K562 (cell line): ENCODE data around the gene HSD11B1L. TPM values are rescaled to one million over a fixed set of nuclear protein-coding genes. Genes with fewer than 3 reads are reported as not detected.

Experiments
- ATAC-seq: fragments of 200-7000 bp; cut with Tn5 transposase; 3 replicates; pipeline ENCODE4 v1.9.1; 2020; ENCODE audit warnings: moderate library complexity
- BruUV-seq: library from RNA; stranded (reverse); fragments of 400-500 nt; replicated peaks from 2 replicates; lab custom pipeline; 2021; lab: Mats Ljungman, UMichigan
- CTCF ChIA-PET: fragments of 300-600 bp; formaldehyde crosslinking; extraction: SDS; loops from one replicate; lab custom pipeline; 2021; ENCODE audit warnings: low intra/inter-chr PET ratio; lab: Yijun Ruan, JAX
- POLR2A ChIA-PET: fragments of 300-600, 350-650 bp; sonication (Branson Sonifier 250); formaldehyde crosslinking; extraction: SDS; loops from one replicate; lab custom pipeline; 2021; ENCODE audit warnings: antibody characterized with exemption, inconsistent platforms; lab: Yijun Ruan, JAX
- DNase-seq, 4 experiments: peaks; one replicate each; pipeline versions ENCODE4 v3.0.0 to v3.0.0-alpha.2; 2011 to 2018; ENCODE audit warnings: low spot score in 3 of 4, mixed read lengths in 3 of 4; ENCODE audit errors: extremely low read depth in 1 of 4
- FAIRE-seq: peaks from 2 replicates; lab custom pipeline; 2011; peaks lifted over from hg19 to GRCh38; lab: Jason Lieb, UNC
- H2AFZ ChIP-seq: 2 replicates; pipeline ENCODE4 v1.6.0; 2011; ENCODE audit warnings: low read depth, low read length, control low read depth, inconsistent platforms
- H3K27ac ChIP-seq: fragments of 200-600 bp; 3 replicates; pipeline ENCODE4 v1.8.0; 2011; ENCODE audit warnings: low read depth, mild to moderate bottlenecking, control low read depth, inconsistent platforms, low read length, moderate library complexity, mixed read lengths; ENCODE audit errors: extremely low read depth
- H3K27me3 ChIP-seq, 2 experiments: fragments of 300-600 bp in 1 of 2; 2 replicates in 1 of 2; 3 replicates in 1 of 2; pipeline versions ENCODE4 v1.6.0 to v1.8.0; 2011; ENCODE audit warnings: inconsistent platforms in 2 of 2, low read length in 2 of 2, mild to moderate bottlenecking in 1 of 2, mixed read lengths in 1 of 2, moderate library complexity in 1 of 2; ENCODE audit not compliant: control insufficient read depth in 2 of 2, insufficient read depth in 2 of 2
- H3K36me3 ChIP-seq: fragments of 300-600 bp; 3 replicates; pipeline ENCODE4 v1.8.0; 2011; ENCODE audit warnings: mild to moderate bottlenecking, low read length, inconsistent platforms; ENCODE audit not compliant: control insufficient read depth, insufficient read depth
- H3K4me1 ChIP-seq, 2 experiments: fragments of 200-600 bp in 1 of 2; replicated peaks in 1 of 2; 2 replicates in 1 of 2; 3 replicates in 1 of 2; pipeline versions ENCODE4 v1.5.1 to v1.8.0; 2011; ENCODE audit warnings: inconsistent platforms in 2 of 2, low read length in 2 of 2, mild to moderate bottlenecking in 1 of 2, mixed read lengths in 1 of 2, moderate library complexity in 1 of 2; ENCODE audit not compliant: control insufficient read depth in 2 of 2, insufficient read depth in 2 of 2
- H3K4me2 ChIP-seq: 2 replicates; pipeline ENCODE4 v1.6.1; 2011; ENCODE audit warnings: low read length, control low read depth, inconsistent platforms, mixed read lengths; ENCODE audit not compliant: insufficient read depth
- H3K4me3 ChIP-seq: fragments of 200-600 bp; sonication (generic), shearing (Covaris generic); 2 replicates; pipeline ENCODE4 v1.5.1; 2016; ENCODE audit warnings: control low read depth, inconsistent platforms
- H3K79me2 ChIP-seq: fragments of 200-600 bp; 3 replicates; pipeline ENCODE4 v1.8.0; 2011; ENCODE audit warnings: low read length, inconsistent platforms; ENCODE audit not compliant: control insufficient read depth, insufficient read depth
- H3K9ac ChIP-seq, 2 experiments: 2 replicates each; pipeline versions ENCODE4 v1.6.0 to v1.6.1; 2011; ENCODE audit warnings: low read depth in 2 of 2, low read length in 2 of 2, control low read depth in 1 of 2, inconsistent platforms in 1 of 2, mild to moderate bottlenecking in 1 of 2, mixed read lengths in 1 of 2; ENCODE audit not compliant: insufficient read depth in 1 of 2
- H3K9me1 ChIP-seq: one replicate; pipeline ENCODE4 v1.6.0; 2011; ENCODE audit warnings: inconsistent platforms, mild to moderate bottlenecking, low read length, moderate library complexity; ENCODE audit not compliant: control insufficient read depth, insufficient read depth
- H3K9me3 ChIP-seq: replicated peaks from 2 replicates; pipeline ENCODE4 v1.5.1; 2011; ENCODE audit warnings: low read depth, low read length, inconsistent platforms; ENCODE audit not compliant: control insufficient read depth, insufficient read depth
- H4K20me1 ChIP-seq: replicated peaks from 2 replicates; pipeline ENCODE4 v1.6.1; 2011; ENCODE audit warnings: low read length, inconsistent platforms, mixed read lengths; ENCODE audit not compliant: control insufficient read depth, insufficient read depth
- EZH2 ChIP-seq: IDR thresholded peaks from 2 replicates; pipeline ENCODE4 v1.6.1; 2012; ENCODE audit warnings: low read depth, mild to moderate bottlenecking, inconsistent platforms, low read length, borderline replicate concordance
- GABPA ChIP-seq: fragments of 200-800 bp; sonication (Bioruptor generic); conservative IDR thresholded peaks from 2 replicates; pipeline ENCODE4 v1.6.1; 2016; ENCODE audit warnings: low read depth, missing genetic modification characterization, missing compliant biosample characterization
- KDM4B ChIP-seq, 2 experiments: fragments of 450-650 bp in 1 of 2; sonication (generic) in 1 of 2; IDR thresholded peaks; 2 replicates each; pipeline ENCODE4 v1.6.1; 2016 to 2017; ENCODE audit warnings: borderline replicate concordance in 2 of 2, antibody characterized with exemption in 1 of 2, low read depth in 1 of 2, mild to moderate bottlenecking in 1 of 2
- NUFIP1 ChIP-seq: fragments of 450-650 bp; IDR thresholded peaks from 2 replicates; pipeline ENCODE4 v1.6.1; 2018; ENCODE audit not compliant: partially characterized antibody
- RBM15 ChIP-seq: fragments of 200-400 bp; formaldehyde crosslinking; IDR thresholded peaks from 2 replicates; pipeline ENCODE4 v1.6.1; 2018; ENCODE audit warnings: mild to moderate bottlenecking, low read length, moderate library complexity; ENCODE audit not compliant: insufficient read depth
- SETDB1 ChIP-seq: IDR thresholded peaks from one replicate; pipeline ENCODE4 v1.6.1; 2012; ENCODE audit warnings: low read length, control low read depth, inconsistent platforms
- ZFPM2 ChIP-seq: fragments of 250-450 bp; sonication (Bioruptor Pico); IDR thresholded peaks from 2 replicates; pipeline ENCODE4 v1.5.1; 2022; ENCODE audit warnings: mild to moderate bottlenecking
- ZNF311 ChIP-seq: fragments of 250-450 bp; sonication (Bioruptor Pico); IDR thresholded peaks from 2 replicates; pipeline ENCODE4 v1.4.0; 2020; ENCODE audit warnings: mild to moderate bottlenecking, moderate library complexity
- ZNF507 ChIP-seq: conservative IDR thresholded peaks from 2 replicates; pipeline ENCODE4 v1.6.1; 2017; ENCODE audit warnings: missing genetic modification characterization, missing compliant biosample characterization
- ZNF561 ChIP-seq: fragments of 450-650 bp; formaldehyde crosslinking; conservative IDR thresholded peaks from 2 replicates; pipeline ENCODE4 v1.4.0; 2020; ENCODE audit warnings: mild to moderate bottlenecking, moderate library complexity
- ZNF717 ChIP-seq: fragments of 250-450 bp; sonication (Bioruptor Pico); IDR thresholded peaks from 2 replicates; pipeline ENCODE4 v1.5.0; 2021
- ZNF77 ChIP-seq: fragments of 250-450 bp; sonication (Bioruptor Pico); IDR thresholded peaks from 2 replicates; pipeline ENCODE4 v1.5.0; 2020
- ZNF785 ChIP-seq: fragments of 250-450 bp; sonication (Bioruptor Pico); IDR thresholded peaks from 2 replicates; pipeline ENCODE4 v1.4.0; 2020; ENCODE audit warnings: mild to moderate bottlenecking
- WGBS: fragments of 100-300 bp; shearing (Covaris generic); methylation state at CpG from one replicate; pipeline ENCODE4 v1.1.6; 2016; ENCODE audit warnings: low coverage, mixed read lengths; ENCODE audit not compliant: insufficient coverage; ENCODE audit errors: missing lambda C conversion rate; 5-methylcytosine and 5-hydroxymethylcytosine counted together
- in situ Hi-C: fragments of 300-500 bp; cut with MboI; formaldehyde crosslinking; loops from 4 replicates; pipeline ENCODE4 v1.15.0; 2018; ENCODE audit warnings: inconsistent platforms, mixed read lengths
- intact Hi-C: fragments of 100-400 bp; cut with micrococcal nuclease; formaldehyde crosslinking; loops from 2 replicates; pipeline ENCODE4 v1.14.2; 2022
- polyA plus RNA-seq, 8 experiments: library from polyadenylated mRNA; depleted of rRNA in 4 of 8; stranded (reverse) in 5 of 8; unstranded in 3 of 8; fragments of >200 nt; fragmentation: Nextera tagmentation in 2 of 8; fragmentation: Illumina TruSeq in 1 of 8; extraction: Ambion mirVana in 2 of 8; extraction: Trizol in 1 of 8; gene quantifications; 2 replicates each; pipeline versions ENCODE4 v1.2.1 to v1.2.3, GENCODE V29; 2011 to 2014; ENCODE audit warnings: inconsistent platforms in 1 of 8, missing spikeins in 1 of 8
- total RNA-seq, 7 experiments: library from RNA; depleted of rRNA in 6 of 7; stranded (reverse); fragments of >200 nt in 6 of 7; fragmentation: Illumina TruSeq in 2 of 7; extraction: Trizol in 2 of 7; gene quantifications; 2 replicates each; pipeline versions ENCODE4 v1.2.1 to v1.2.3, GENCODE V29; 2011 to 2021; ENCODE audit warnings: low replicate concordance in 1 of 7
- TF ChIP-seq, protein P1 (sequence below), 2 experiments: fragments of 150-350 bp in 1 of 2; IDR thresholded peaks; 2 replicates each; pipeline ENCODE4 v1.6.1; 2012 to 2016; ENCODE audit warnings: low read depth in 2 of 2, low read length in 2 of 2, mild to moderate bottlenecking in 1 of 2, moderate library complexity in 1 of 2
- TF ChIP-seq, protein P2 (sequence below): sonication (generic); formaldehyde crosslinking; IDR thresholded peaks from 2 replicates; pipeline ENCODE4 v1.8.1; 2023; ENCODE audit warnings: mild to moderate bottlenecking, missing genetic modification reagents, moderate library complexity
- TF ChIP-seq, protein P3 (sequence below): fragments of 250-450 bp; sonication (Bioruptor Pico); IDR thresholded peaks from 2 replicates; pipeline ENCODE4 v1.8.0; 2022; ENCODE audit warnings: inconsistent platforms, mild to moderate bottlenecking, moderate library complexity, borderline replicate concordance

The HSD11B1L gene
- total and polyA plus RNA-seq, 9 of the 15 experiments (the other 6 are each of a cell fraction or from before 2014, with no cell fraction given) = 0.31 to 7.7 (median 2.3) TPM

DNA sequence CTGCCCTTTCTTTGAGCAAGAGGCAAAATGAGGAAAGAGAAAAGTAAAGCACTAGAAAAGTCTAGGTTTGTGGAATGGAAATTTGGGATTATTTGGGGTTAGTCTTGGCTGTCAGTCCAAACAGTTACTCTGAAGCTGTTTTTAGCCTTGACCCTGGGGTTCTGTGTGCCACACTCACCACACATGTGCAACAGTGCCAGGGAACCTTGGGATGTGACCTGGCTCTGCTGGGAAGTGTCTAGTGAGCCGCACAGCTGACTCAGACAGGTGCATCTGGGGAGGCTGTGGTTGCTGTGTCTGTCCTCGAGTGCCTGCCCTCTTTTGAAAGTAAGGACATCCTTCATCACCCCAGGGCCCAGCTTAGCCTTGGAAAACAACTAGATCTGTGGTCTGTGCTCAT lies 16.3 kb upstream of the HSD11B1L start:
- H2AFZ ChIP-seq = no peak overlapping the region
- no peak overlapping the region for H3K4me3 ChIP-seq
- no peaks in the 10 kb centered on the region for H3K9me3 ChIP-seq
- H3K4me2 ChIP-seq = no peak overlapping the region
- H3K4me1 ChIP-seq = peaks cover 0 to 9% of the 10 kb centered on the region in 2 experiments; a peak in 2 of 5 replicates
- intact Hi-C loops (no loop called here), in situ Hi-C loops (no loop called here)
- H4K20me1 ChIP-seq = no peaks in the 10 kb centered on the region; the same call in 1 of the 2 replicates
- H3K27ac ChIP-seq = no peak overlapping the region
- CTCF ChIA-PET = no interaction called here
- H3K36me3 ChIP-seq = peaks cover 92% of the 10 kb centered on the region
- DNase-seq (no peak), ATAC-seq (no peak), FAIRE-seq (no peak)
- 88% methylated on average over 2 of the region's 2 CpGs for WGBS
- H3K9ac ChIP-seq = no peak overlapping the region; a peak in 1 of 4 replicates
- peaks cover 2% of the 10 kb centered on the region for H3K9me1 ChIP-seq
- POLR2A ChIA-PET = interaction anchor here (0.8 kb wide), 1 partner anchor 10 kb away, joined by 3 read pairs; no protein-coding TSS in a partner anchor
- H3K27me3 ChIP-seq = no peaks in the 10 kb centered on the region
- BruUV-seq = no TSS peak
- no peaks in the 10 kb centered on the region for H3K79me2 ChIP-seq
- TF ChIP-seq ZNF77 (CRISPR knock-in tag) (no peak), ZNF717 (no peak), ZNF785 (no peak), EZH2 (no peak), SETDB1 (no peak), ZNF311 (CRISPR knock-in tag) (no peak), NUFIP1 (no peak), KDM4B (IDR thresholded peaks at IDR 0.05; ENCODE audit: borderline replicate concordance in 2 of 2, low read depth in 1 of 2) (no peak), GABPA (tag) (no peak), ZFPM2 (CRISPR knock-in tag) (no peak), ZNF507 (tag) (no peak), ZNF561 (CRISPR knock-in tag) (no peak), RBM15 (no peak)
- TF ChIP-seq, protein P1, sequence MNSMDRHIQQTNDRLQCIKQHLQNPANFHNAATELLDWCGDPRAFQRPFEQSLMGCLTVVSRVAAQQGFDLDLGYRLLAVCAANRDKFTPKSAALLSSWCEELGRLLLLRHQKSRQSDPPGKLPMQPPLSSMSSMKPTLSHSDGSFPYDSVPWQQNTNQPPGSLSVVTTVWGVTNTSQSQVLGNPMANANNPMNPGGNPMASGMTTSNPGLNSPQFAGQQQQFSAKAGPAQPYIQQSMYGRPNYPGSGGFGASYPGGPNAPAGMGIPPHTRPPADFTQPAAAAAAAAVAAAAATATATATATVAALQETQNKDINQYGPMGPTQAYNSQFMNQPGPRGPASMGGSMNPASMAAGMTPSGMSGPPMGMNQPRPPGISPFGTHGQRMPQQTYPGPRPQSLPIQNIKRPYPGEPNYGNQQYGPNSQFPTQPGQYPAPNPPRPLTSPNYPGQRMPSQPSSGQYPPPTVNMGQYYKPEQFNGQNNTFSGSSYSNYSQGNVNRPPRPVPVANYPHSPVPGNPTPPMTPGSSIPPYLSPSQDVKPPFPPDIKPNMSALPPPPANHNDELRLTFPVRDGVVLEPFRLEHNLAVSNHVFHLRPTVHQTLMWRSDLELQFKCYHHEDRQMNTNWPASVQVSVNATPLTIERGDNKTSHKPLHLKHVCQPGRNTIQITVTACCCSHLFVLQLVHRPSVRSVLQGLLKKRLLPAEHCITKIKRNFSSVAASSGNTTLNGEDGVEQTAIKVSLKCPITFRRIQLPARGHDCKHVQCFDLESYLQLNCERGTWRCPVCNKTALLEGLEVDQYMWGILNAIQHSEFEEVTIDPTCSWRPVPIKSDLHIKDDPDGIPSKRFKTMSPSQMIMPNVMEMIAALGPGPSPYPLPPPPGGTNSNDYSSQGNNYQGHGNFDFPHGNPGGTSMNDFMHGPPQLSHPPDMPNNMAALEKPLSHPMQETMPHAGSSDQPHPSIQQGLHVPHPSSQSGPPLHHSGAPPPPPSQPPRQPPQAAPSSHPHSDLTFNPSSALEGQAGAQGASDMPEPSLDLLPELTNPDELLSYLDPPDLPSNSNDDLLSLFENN (IDR thresholded peaks at IDR 0.05; ENCODE audit: low read depth in 2 of 2, low read length in 2 of 2) = no peak
- TF ChIP-seq, protein P2, sequence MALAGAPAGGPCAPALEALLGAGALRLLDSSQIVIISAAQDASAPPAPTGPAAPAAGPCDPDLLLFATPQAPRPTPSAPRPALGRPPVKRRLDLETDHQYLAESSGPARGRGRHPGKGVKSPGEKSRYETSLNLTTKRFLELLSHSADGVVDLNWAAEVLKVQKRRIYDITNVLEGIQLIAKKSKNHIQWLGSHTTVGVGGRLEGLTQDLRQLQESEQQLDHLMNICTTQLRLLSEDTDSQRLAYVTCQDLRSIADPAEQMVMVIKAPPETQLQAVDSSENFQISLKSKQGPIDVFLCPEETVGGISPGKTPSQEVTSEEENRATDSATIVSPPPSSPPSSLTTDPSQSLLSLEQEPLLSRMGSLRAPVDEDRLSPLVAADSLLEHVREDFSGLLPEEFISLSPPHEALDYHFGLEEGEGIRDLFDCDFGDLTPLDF = no peak
- TF ChIP-seq, protein P3, sequence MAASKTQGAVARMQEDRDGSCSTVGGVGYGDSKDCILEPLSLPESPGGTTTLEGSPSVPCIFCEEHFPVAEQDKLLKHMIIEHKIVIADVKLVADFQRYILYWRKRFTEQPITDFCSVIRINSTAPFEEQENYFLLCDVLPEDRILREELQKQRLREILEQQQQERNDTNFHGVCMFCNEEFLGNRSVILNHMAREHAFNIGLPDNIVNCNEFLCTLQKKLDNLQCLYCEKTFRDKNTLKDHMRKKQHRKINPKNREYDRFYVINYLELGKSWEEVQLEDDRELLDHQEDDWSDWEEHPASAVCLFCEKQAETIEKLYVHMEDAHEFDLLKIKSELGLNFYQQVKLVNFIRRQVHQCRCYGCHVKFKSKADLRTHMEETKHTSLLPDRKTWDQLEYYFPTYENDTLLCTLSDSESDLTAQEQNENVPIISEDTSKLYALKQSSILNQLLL (CRISPR knock-in tag) = no peak
